Adrenal gland (tissue), 12 donors: Measurements from ENCODE around the gene ZWILCH. TPM values are rescaled to one million over a fixed set of nuclear protein-coding genes. Genes with fewer than 3 reads are reported as not detected.

ENCODE experiments used
- DNase-seq, 7 donors: peaks; one replicate each; pipeline ENCODE4 v3.0.0-alpha.2; 2019 to 2020
- H3K27ac ChIP-seq, 5 donors: fragments of 200-600 bp; sonication (generic) in 4 of 5; 1 replicate in 3 of 5; 2 replicates in 2 of 5; pipeline versions ENCODE4 v1.5.1 to v1.8.0; 2016 to 2020; ENCODE audit warnings: mild to moderate bottlenecking in 1 of 5
- H3K27me3 ChIP-seq: fragments of 200-600 bp; 2 replicates; pipeline ENCODE4 v1.8.0; 2021
- H3K36me3 ChIP-seq, 2 donors: fragments of 200-600 bp; replicated peaks in 1 of 2; 1 replicate in 1 of 2; 2 replicates in 1 of 2; pipeline versions ENCODE4 v1.5.1 to v1.8.0; 2018 to 2022
- H3K4me1 ChIP-seq, 2 donors: fragments of 200-600 bp; replicated peaks in 1 of 2; 1 replicate in 1 of 2; 2 replicates in 1 of 2; pipeline versions ENCODE4 v1.5.1 to v1.8.0; 2018 to 2021
- H3K4me3 ChIP-seq, 4 donors: fragments of 200-600 bp; sonication (generic) in 3 of 4; one replicate each; pipeline ENCODE4 v1.5.1; 2016 to 2018
- H3K9me3 ChIP-seq, 3 donors: fragments of 200-600 bp; sonication (generic) in 1 of 3; replicated peaks in 1 of 3; 1 replicate in 2 of 3; 2 replicates in 1 of 3; pipeline versions ENCODE4 v1.5.1 to v1.8.0; 2016 to 2021
- CTCF ChIP-seq, 6 experiments: fragments of 450-650 bp in 4 of 6; fragments of 200-600 bp in 2 of 6; sonication (generic) in 1 of 6; IDR thresholded peaks; 1 replicate in 5 of 6; 2 replicates in 1 of 6; pipeline versions ENCODE4 v1.5.1 to v1.8.0; 2016 to 2021; ENCODE audit warnings: antibody characterized with exemption in 6 of 6, mild to moderate bottlenecking in 2 of 6, moderate library complexity in 1 of 6
- POLR2A ChIP-seq, 2 donors: fragments of 450-650 bp; IDR thresholded peaks; one replicate each; pipeline ENCODE4 v1.6.1; 2017; ENCODE audit warnings: antibody characterized with exemption in 2 of 2, mild to moderate bottlenecking in 2 of 2, moderate library complexity in 1 of 2
- WGBS, 4 donors: extraction: QIAGEN DNeasy Blood & Tissue Kit in 2 of 4; methylation state at CpG; one replicate each; pipeline versions ENCODE4 v1.1.5 to v1.1.7; 2013 to 2017; 5-methylcytosine and 5-hydroxymethylcytosine counted together
- intact Hi-C, 2 donors: fragments of 100-400 bp; cut with DNase I; formaldehyde crosslinking; loops; one replicate each; pipeline versions ENCODE4 v1.14.1 to v1.15.0; 2022 to 2023
- microRNA-seq, 3 donors: library from miRNA; unstranded; fragments of <30 nt; microRNA quantifications; one replicate each; pipeline ENCODE4, GENCODE V29; 2017 to 2020
- polyA plus RNA-seq, 3 donors: library from polyadenylated mRNA; stranded (reverse); fragments of 200-250 nt in 2 of 3; fragments of 350-450 nt in 1 of 3; fragmentation: Illumina TruSeq in 1 of 3; extraction: RNeasy Lipid Tissue Mini Kit (QIAGEN cat#74804) in 1 of 3; gene quantifications; one replicate each; pipeline ENCODE4 v1.2.3, GENCODE V29; 2013 to 2014
- small RNA-seq, 2 donors: library from RNA; depleted of rRNA; stranded (forward); fragments of <200 nt; gene quantifications; one replicate each; pipeline ENCODE3, GENCODE V24; 2016
- total RNA-seq, 9 donors: library from RNA; depleted of rRNA in 4 of 9; stranded (reverse); fragments of >200 nt in 4 of 9; fragments of 120-200 nt in 1 of 9; fragmentation: NEBNext Ultra II Directional in 1 of 9; extraction: Animal tissue kit (Norgen Biotek cat#: 25700) in 1 of 9; gene quantifications; one replicate each; pipeline versions ENCODE4 v1.1.0 to v1.2.4, GENCODE V29; 2013 to 2023
- donor health status: healthy with polysubstance abuse.
- donor health status: Bipolar disorder and iron deficiency.
- donor health status: DM: yes; HTN: yes; CAD: no.
- donor health status: DM: no; HTN: no; CAD: no.
- donor health status: DM: no; HTN: no; CAD: no.
- donor health status: DM: yes; HTN: yes; CAD: no.

Gene ZWILCH
- total and polyA plus RNA-seq, 12 donors: 1.1 to 11.4 (median 3.8) TPM

- Histone ChIP-seq H3K27me3 (no peaks in the 10 kb centered on the region), H3K36me3 (no peaks in the 10 kb centered on the region), H3K9me3 (no peaks in the 10 kb centered on the region), H3K4me1 (no peaks in the 10 kb centered on the region), H3K27ac (no peak overlapping the region), H3K4me3 (no peak overlapping the region)
- WGBS, 4 donors: 72 to 88% (median 77%) methylated on average over 10 to 14 of the region's 14 CpGs
- DNase-seq: no peak
- no peak for TF ChIP-seq POLR2A (IDR thresholded peaks at IDR 0.05)
- TF ChIP-seq CTCF (IDR thresholded peaks at IDR 0.05): no peak
- intact Hi-C loops: no loop called here
Measured at GRCh38 chr15:66598095-66598815, 93.1 kb downstream of the ZWILCH start.

Small RNAs within 50 kb of the gene (microRNA-seq; reads per million reads assigned to microRNA genes)
- gene MIR4512: 0 to 1.4 (median 0.76) reads per million in 3 donors

Small RNAs within 50 kb of the gene (small RNA-seq; reads per million reads assigned to genes)
- 0 reads per million in 2 donors for gene MIR4512
- 0 reads per million in 2 donors for gene RF01159
- gene SNORD16: 0 reads per million in 2 donors
- 0 reads per million in 2 donors for gene SNORD18A
- gene SNORD18B: 0 reads per million in 2 donors
- gene SNORD18C: 0 reads per million in 2 donors

Other genes with a start within 250 kb of the ZWILCH start
- gene DIS3L, start 211.8 kb upstream of the ZWILCH start, total RNA-seq: 10 to 100 TPM; 31.9 to 67.2 (median 40.3) TPM
- 10 to 100 TPM; 11.3 to 47.8 (median 14.9) TPM for gene DIS3L, start 211.8 kb upstream of the ZWILCH start, polyA plus RNA-seq
- 10 to 100 TPM in 1 of 9 donors, 1 to 10 TPM in 8; 1.3 to 13.5 (median 6.7) TPM for gene TIPIN, start 148.6 kb upstream of the ZWILCH start, total RNA-seq
- gene TIPIN, start 148.6 kb upstream of the ZWILCH start, polyA plus RNA-seq: 10 to 100 TPM in 1 of 3 donors, 1 to 10 TPM in 2; 3.4 to 12.0 (median 4.9) TPM
- 10 to 100 TPM; 39.5 to 60.0 (median 46.1) TPM for gene MAP2K1, start 118.4 kb upstream of the ZWILCH start, total RNA-seq
- gene MAP2K1, start 118.4 kb upstream of the ZWILCH start, polyA plus RNA-seq: 10 to 100 TPM; 14.0 to 49.3 (median 14.3) TPM
- 10 to 100 TPM; 24.4 to 64.1 (median 31.1) TPM for gene SNAPC5, start 7.6 kb upstream of the ZWILCH start, total RNA-seq
- gene SNAPC5, start 7.6 kb upstream of the ZWILCH start, polyA plus RNA-seq: 10 to 100 TPM; 40.0 to 47.0 (median 42.0) TPM
- gene RPL4, start 471 bp upstream of the ZWILCH start, total RNA-seq: 1,000 to 10,000 TPM; 1,447 to 3,854 (median 2,113) TPM
- 1,000 to 10,000 TPM; 2,371 to 3,619 (median 2,744) TPM for gene RPL4, start 471 bp upstream of the ZWILCH start, polyA plus RNA-seq
- gene LCTL, start 60.7 kb downstream of the ZWILCH start, total RNA-seq: not detected
- gene LCTL, start 60.7 kb downstream of the ZWILCH start, polyA plus RNA-seq: under 1 TPM in 2 of 3 donors, not detected in 1; 0.03 to 0.16 TPM
- 10 to 100 TPM in 4 of 9 donors, 1 to 10 TPM in 5; 4.0 to 31.9 (median 8.2) TPM for gene SMAD6, start 196.9 kb downstream of the ZWILCH start, total RNA-seq
- gene SMAD6, start 196.9 kb downstream of the ZWILCH start, polyA plus RNA-seq: 1 to 10 TPM; 1.9 to 7.0 (median 2.7) TPM